NCI-H1105 (cell line): ENCODE measurements around the gene TMEM62.

ENCODE experiments used
- DNase-seq: peaks from one replicate; lab custom pipeline; 2025; lab: John Stamatoyannopoulos, UW

Gene TMEM62

DNA sequence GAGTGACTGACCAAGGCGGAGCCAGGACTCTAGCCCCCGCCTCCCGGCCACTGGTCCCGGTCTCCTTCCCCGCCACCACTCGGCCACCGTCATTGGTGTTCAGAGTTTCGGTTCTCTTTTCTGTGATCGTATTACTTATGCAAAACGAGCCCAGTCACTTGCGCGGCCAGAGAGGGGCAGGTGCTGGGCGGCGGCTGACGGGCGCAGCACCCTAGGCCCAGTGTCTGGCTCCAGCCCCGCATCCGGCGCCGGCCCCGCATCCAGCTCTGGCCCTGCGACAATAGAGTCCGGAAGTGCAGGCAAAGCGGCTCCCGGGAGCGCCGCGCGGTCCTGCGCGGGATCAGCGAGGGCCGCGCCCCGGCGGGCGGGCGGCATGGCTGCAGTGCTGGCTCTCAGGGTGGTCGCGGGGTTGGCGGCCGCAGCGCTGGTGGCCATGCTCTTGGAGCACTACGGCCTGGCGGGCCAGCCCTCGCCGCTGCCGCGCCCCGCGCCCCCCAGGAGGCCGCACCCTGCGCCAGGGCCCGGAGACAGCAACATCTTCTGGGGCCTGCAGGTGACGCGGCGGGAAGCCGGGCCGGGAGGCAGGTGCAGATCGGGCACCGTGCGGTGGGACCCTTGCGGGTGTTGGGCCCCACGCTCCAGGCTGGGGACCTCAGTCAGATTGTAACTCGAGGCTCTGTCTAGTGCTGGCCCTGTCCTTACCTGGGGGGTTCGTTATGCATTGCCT, at the start of gene TMEM62:
Gene TMEM62 (plus strand): TSS at position 157 of the 727 bp plus-strand sequence. CDS start 217 bp downstream, at position 374.
- DNase-seq = peak; percentile 28

DNA sequence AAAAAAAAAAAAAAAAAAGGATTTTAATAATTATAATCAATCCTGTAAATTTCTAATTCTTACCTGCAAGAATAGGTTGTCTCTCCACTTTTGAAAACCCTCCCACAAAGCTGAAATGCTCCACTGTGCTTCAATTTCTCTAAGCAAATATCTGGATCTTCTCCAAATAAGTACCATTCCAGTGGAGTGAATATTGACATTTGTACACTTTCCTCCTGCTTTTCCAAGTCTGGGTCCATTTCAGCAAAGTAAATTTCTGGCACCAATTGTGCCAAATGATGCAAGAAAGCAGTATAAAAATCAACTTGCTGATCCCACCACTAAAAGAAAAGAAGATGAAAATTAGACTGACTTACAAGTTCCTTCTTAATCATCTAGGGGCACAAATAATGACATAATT, 47.5 kb upstream of the TMEM62 start:
- DNase-seq = no peak

DNA sequence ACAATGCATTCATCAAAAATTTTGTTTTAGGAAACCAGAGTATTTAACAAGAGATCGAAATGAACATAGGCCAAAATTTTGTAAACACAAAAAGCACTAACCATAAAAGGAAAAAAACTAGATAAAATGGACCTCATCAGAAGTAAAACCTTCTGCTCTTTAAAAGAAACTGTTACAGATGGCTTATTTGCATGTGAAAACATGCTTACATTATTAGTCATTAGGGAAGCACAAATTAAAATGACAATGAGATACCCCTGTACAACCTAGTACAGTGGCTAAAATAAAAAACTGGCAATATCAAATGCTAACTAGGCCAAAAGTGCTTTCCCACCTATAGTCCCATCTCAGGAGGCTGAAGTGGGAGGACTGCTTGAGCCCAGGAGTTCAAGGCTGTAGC, 46.8 kb upstream of the TMEM62 start:
- DNase-seq = no peak

DNA sequence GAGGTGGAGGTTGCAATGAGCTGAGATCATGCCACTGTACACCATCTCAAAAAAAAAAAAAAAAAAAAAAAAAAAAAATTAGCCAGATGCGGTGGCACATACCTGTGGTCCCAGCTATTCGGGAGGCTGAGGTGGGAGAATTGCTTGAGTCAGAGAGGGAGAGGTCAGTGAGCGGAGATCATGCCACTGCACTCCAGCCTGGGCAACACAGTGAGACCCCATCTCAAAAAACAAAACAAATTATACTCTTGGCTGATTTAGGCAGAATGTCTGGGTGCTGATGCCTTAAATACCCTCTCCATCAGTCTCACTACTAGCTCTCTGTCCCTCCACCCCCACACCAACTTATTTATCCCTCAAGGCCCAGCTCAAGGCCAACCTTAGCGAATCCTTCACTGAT, 41.5 kb upstream of the TMEM62 start:
- no peak for DNase-seq

DNA sequence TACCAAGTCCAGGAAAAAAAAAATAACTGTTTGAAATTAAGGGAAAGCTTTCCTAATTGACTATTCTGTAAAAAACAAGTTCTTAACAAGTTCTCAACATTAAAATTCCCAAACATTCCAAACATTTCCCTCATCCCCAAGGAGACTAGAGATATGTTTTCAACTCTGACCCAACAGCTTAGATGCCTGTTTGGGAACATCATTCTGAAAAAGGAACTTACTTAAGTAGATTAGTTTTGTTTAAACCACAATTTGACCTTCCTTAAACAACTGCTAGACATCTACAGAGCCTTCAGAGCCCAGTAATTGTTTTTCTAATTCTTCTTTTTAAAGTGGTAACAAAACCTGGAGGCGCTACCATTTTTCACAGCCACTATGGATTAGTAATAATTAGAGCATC, 40.4 kb upstream of the TMEM62 start:
- no peak for DNase-seq

DNA sequence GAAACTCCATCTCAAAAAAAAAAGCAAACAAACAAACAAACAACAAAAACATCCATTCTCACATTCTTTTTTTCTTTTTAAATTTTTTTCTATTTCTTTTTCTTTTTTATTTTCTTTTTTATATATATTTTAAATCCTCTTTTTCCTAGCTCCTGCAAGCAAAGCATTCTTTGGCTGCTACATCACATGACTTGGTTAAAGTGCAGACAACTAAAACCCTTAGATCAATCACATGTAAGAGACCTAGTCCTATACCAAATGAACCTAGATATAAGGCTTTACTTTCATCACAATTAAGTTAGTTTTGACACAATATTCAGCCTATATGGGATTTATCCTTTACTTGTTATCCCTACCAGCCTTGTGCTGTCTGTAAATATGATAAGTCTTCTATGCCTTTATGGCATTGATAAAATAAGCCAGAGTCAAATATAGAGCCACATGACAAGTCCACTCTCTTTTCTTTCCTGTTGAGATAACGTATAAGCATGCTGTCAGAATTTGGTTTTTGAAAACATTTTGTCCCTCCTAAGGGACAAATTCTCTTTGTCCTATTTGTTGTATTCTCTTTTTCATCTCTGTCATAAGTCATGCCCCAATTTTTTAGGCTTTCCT, 38.9 kb upstream of the TMEM62 start:
- DNase-seq = no peak

DNA sequence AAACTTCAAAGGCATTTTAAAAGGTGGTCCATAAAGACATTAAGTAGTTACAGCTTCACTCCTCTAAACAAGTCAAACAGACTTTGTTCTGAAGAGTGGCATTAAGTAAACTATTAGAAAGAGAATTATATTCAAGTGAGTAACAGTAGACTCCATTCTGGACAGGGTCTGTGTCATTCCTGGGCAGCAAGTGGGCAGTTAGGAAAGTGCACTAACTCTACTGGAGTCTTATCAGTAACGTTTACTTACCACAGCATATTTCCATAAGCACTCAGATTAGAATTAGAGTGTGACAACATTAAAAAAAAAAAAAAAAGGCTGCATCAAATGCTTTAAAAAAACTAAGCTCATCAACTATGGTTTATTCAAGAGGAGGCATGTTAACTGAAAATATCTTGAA, 38.1 kb upstream of the TMEM62 start:
- no peak for DNase-seq

DNA sequence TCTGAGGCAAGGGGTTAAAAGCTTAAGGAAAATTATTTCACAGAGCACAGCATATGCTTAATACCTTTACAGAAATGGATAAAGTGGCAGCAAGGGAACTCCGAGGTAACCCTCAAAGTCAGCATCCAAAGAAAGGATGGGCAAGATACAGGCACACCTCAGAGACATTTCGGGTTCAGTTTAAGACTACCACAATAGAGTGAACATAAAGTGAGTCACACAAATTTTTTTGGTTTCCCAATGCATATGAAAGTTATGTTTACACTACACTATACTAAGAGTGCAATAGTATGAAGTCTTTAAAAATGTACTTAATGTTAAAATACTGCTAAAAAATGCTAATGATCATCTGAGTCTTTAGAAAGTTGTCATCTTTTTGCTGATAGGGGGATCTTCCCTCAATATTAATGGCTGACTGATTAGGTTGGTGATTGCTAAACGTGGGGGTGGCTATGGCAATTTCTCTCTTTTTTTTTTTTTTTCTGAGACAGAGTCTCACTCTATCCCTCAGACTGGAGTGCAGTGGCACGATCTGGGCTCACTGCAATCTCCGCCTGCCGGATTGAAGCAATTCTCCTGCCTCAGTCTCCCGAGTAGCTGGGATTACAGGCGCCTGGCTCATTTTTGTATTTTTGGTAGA, 37.6 kb upstream of the TMEM62 start:
- DNase-seq = no peak

DNA sequence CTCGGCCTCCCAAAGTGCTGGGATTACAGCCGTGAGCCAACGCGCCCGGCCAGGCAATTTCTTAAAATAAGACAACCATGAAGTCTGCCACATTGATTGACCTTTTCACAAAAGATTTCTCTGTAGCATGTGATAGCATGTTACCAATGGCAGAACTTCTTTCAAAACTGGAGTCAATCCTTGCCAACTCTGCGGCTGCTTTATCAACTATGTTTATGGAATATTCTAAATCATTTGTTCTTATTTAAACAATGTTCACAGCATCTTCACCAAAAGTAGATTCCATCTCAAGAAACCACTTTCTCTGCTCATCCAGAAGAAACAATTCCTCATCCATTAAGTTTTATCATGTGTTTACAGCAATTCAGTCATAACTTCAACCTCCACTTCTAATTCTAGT, 37.0 kb upstream of the TMEM62 start:
- DNase-seq = no peak

DNA sequence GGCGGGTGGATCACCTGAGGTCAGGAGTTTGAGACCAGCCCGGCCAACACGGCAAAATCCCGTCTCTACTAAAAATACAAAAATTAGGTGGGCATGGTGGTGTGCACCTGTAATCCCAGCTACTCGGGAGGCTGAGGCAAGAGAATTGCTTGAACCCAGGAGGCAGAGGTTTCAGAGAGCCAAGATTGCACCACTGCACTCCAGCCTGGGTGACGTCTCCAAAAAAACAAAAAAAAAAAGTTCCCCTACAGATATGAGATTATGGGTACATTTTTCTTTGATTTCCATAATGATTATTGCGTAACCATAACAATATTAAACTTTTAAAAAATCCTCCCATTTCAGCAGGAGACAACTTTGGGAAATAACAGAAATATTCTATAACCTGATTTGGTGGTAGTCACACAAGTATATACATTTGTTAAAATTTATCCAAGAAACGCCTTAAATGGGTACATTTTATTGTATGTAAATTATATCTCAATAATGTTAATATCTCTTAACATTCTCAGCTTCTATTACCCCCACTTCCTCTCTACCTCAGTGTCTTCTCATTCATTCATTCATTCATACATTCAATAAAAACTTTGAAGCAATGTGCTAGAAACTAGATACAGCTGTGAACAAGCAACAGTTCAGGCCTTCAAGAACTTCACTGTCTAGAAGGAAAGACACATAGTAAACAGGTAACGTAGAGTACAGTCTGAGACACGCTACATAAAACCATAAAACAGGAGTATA, 34.1 kb upstream of the TMEM62 start:
- DNase-seq = no peak

DNA sequence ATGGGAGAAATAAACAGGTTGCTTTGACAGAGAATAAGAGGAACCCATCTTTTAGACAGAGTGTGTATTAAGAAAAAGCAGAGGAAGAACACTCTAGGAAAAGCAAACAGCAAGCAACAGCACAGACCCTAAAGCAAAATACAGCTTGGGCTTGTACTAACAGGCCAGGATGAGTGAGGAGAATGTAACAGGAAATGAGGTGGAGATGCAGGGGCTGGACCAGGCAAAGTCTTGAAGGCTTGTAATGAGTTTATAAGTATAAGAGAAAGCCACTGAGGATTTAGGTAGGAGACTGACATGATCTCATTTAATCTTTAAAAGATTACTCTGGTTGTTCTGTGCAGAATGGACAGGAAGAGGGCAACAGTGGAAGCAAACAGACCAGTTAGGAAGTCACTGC, 32.4 kb upstream of the TMEM62 start:
- no peak for DNase-seq

DNA sequence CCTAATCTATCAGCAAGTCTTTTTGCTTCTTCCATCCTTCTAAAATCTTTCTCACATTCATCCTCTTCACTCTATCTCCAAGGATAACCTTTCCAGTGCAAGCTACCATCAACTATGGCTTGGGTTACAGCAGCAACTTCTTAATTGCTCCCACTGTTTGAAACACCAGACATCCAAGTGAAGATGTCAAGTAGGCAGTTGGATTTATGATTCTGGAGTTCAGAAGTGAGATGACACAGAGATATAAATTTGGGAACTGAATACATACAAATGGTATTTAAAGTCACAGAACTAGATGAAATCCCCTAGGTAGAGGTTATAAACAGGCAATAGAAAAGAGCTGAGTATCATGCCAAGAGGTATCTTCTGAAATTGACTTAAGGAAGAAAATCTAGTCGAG, 31.2 kb upstream of the TMEM62 start:
- DNase-seq = no peak

DNA sequence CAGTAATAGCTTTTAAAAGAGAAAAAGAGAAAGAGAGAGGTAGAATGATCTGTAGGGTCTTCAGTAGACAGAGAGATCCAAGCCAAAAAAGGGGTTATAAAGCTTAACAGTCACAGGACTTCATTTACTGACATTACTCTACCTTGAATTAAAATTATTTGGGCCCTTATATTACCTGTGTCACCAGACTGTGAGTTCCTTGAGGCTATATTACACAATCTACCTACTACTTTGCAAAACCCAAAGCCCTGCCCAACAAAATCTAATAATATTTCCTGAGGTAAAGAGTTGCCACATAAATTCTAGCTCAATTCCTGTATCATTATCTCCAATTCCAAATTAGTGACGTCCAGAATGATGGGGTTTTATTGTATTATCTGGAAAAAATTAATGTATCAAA, 29.5 kb upstream of the TMEM62 start:
- no peak for DNase-seq

DNA sequence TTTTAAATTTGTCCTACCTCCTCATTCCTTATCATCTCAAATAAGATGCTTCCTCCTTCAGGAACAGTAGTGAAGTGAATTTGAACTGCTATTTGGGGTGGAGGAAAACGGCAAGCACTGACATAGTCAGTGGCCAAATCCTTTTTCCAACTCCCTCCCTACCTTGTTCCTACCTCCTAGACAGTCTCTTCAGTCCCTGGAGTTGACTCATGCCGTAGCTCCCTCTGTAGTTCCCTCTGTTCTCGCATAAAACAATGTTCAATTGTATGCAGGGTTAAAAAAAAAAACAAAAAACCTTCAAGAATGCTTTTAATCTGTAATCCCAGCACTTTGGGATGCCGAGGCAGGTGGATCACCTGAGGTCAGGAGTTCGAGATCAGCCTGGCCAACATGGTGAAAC, 29.0 kb upstream of the TMEM62 start:
- no peak for DNase-seq

DNA sequence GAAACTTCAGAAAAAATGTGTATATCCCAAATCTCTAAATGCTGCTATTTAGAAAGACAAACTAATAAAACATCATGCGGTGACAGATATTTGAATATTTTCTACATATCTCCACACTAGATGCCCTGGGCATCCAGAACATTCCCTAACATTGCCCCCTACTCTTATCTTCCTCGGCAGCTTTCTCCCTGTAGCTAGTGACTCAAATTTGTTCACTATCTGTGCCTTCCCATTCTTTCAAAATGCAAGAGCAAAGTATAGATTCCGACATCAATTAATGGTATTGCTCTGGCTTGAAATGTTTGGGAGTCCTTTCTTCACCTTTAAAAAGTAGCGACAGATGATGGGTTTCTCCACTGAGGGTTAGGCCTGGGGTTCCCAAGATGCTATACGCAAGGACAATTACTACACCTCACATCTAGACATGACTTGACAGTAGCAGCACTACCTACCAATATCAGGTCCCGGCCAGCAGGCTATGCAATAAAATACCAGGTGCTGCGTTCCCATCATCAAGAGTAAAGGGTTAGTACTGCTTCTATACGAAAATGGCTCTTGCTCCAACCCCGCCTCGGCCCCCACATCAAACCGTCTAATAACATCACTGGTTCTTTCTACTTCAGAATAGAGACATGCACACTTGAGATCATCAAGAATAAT, 28.2 kb upstream of the TMEM62 start:
- DNase-seq = peak; percentile 2

DNA sequence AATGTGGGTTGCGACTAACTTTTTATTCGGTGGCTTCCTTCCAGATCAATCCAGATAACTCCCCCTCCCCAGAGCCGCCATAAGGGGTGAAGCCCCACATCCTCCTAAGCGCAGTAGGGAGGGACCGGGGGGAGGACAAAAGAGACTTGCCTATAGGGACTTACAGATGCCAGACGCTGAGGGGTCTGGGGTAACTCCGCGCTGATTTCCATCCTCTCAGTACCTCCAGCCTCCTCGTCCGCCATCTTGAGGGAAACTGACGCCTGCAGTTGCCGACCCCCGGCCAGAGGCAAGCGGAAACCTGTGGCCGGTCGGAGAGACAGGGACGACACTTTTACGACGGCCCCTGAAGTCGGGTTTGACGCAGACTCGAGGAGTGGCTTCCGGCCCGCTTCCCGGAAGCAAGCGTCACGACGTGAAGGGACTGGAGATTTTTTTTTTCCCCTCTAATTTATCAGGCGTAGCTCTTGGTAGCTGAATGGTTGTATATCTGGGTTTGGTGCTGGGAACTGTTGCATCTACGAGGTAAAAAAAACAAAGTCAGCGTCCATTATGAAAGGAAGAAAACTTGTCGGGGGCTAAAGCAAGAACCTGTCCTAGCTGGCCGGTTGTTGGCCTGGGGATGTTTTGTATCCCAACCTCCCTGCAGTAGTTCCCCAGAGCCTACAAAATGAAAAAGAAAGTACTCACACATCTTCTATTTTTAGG, 27.5 kb upstream of the TMEM62 start, which contains the start of gene UBR1:
Gene UBR1 (minus strand): TSS at position 261 of the 708 bp plus-strand sequence. CDS start 16 bp downstream, at position 245.
- DNase-seq = peak; percentile 59

DNA sequence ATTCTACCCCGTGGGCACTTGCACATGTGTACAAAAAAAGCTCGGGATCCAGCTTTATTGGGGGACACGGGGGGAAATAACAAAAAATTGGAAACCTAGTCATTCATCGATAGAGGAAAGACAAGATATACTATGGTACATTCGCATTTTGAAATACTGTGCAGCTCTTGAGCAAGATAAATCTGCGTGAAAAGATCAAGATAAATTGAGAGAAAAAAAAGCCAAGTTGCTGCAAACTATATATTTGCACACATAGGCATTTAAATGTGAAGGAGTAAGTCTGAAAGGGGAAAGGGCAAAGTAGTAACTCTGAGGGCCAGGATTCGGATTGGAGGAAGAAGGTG, 26.9 kb upstream of the TMEM62 start:
- no peak for DNase-seq

DNA sequence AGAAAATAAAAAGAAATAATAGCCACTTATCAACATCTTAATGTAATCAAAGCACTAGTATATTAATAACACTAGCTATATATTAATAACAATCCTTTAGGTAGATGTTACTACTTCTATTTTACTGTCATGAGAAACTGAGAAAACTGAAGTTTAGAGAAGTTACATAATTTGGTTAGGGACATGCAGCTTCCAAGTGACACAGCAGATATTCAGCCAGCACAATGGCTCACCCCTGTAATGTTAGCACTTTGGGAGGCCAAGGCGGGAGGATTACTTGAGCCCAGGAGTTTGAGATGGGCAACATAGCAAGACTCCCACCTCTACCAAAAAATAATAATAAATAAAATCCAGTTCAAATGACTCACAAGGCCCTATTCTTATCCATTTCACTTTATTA, 25.6 kb upstream of the TMEM62 start:
- DNase-seq = no peak

DNA sequence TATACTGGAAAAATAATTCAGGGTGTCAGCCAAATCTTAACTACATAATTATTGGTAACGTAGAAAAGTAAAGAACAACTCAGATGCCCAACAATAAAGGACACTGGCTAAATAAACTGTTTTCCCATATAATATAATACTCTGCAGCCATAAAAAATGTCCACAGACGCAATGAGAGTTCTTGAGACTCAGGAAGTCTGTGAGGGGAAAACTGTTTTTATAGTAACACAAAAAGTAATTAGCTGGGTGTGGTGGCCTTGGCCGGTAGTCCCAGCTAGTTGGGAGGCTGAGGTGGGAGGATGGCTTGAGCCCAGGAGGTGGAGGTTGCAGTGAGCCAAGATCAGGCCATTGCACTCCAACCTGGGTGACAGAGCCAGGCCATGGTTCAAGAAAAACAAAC, 22.0 kb upstream of the TMEM62 start:
- no peak for DNase-seq

DNA sequence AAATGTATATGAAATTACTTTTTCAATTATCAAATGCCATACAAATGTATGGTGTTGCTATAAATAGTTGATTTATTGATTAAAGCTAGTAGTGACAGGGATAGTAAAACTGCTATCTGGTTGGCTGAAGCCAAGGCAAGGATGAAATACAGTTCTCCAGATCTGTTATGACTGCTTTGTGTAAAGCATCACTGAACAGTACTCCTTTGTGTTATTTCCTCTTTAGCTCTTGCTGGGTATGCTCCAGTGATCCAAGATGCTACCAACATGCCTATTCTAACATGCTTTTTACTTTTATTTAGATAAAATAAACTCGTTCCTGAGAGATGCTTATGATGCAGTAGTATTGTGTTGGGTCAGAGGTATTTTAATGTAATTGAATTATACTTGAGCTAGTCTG, 15.1 kb upstream of the TMEM62 start:
- DNase-seq = no peak

DNA sequence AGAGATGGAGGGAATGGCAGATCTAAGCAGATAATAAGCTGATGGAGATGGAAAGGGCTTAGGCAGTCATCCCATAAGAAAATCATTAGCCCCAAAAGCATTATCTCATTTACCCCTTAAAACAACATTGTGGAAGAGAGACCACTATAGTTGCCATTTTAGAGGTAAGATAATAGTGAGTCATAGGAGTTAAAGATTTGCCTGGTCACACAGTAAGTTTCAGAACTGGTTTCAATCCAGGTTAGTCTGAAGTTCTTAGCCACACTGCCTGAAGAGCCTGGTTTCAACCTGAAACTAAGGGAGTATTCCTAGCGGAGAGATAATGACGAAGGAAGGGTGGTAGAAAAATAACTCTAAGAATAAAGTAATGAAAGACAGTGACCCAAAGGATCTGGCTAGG, 14.6 kb upstream of the TMEM62 start:
- no peak for DNase-seq

DNA sequence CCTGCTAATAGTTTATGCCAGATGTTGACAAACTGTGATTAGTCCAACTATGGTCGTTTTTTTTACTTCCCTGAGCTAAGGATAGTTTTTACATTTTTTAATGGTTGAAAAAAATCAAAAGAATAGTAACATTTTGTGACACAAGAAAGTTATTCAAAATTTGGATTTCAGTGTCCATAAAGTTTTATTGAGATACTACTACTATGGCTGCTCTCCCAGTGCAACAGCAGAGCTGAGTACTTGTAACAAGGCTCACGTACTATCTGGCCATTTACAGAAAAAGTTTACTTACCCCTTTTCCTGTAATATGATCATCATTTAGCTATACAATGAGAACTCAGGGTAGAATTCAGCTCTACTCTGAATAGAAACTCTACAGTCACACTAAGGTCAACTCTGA, 11.5 kb upstream of the TMEM62 start:
- DNase-seq = no peak
